Right lobe of liver (tissue), 4 donors: Measurements from ENCODE around the gene PKP4.

Source experiments
- CTCF ChIP-seq, 4 donors: fragments of 200-600 bp in 3 of 4; fragments of 450-650 bp in 1 of 4; IDR thresholded peaks; one replicate each; pipeline versions ENCODE4 v1.5.1 to v1.8.0; 2016 to 2022; ENCODE audit warnings: antibody characterized with exemption in 4 of 4, mild to moderate bottlenecking in 2 of 4
- POLR2A ChIP-seq: fragments of 450-650 bp; IDR thresholded peaks from one replicate; pipeline ENCODE4 v1.6.1; 2017; ENCODE audit warnings: antibody characterized with exemption, mild to moderate bottlenecking
- donor health status: DM: no; HTN: no; CAD: no.
- donor health status: DM: no; HTN: no; CAD: no.
- donor health status: DM: no; HTN: yes; CAD: no.

- TF ChIP-seq POLR2A (no peak), CTCF (IDR thresholded peaks at IDR 0.05) (no peak)
Observed at GRCh38 chr2:158616480-158617000, 159.8 kb downstream of the PKP4 start.
